Gastrocnemius medialis (tissue), 4 donors: ENCODE results near the gene DROSHA.

Source experiments
- POLR2A ChIP-seq, 2 donors: fragments of 450-650 bp; IDR thresholded peaks; one replicate each; pipeline ENCODE4 v1.6.1; 2017; ENCODE audit warnings: antibody characterized with exemption in 2 of 2, mild to moderate bottlenecking in 2 of 2, moderate library complexity in 2 of 2
- TF ChIP-seq, protein P1 (sequence below), 5 experiments: fragments of 450-650 bp in 3 of 5; fragments of 200-600 bp in 2 of 5; sonication (generic) in 2 of 5; IDR thresholded peaks in 4 of 5; conservative IDR thresholded peaks in 1 of 5; 1 replicate in 4 of 5; 2 replicates in 1 of 5; pipeline ENCODE4 v1.5.1; 2016 to 2019; ENCODE audit warnings: antibody characterized with exemption in 5 of 5, mild to moderate bottlenecking in 3 of 5, moderate library complexity in 3 of 5

DNA sequence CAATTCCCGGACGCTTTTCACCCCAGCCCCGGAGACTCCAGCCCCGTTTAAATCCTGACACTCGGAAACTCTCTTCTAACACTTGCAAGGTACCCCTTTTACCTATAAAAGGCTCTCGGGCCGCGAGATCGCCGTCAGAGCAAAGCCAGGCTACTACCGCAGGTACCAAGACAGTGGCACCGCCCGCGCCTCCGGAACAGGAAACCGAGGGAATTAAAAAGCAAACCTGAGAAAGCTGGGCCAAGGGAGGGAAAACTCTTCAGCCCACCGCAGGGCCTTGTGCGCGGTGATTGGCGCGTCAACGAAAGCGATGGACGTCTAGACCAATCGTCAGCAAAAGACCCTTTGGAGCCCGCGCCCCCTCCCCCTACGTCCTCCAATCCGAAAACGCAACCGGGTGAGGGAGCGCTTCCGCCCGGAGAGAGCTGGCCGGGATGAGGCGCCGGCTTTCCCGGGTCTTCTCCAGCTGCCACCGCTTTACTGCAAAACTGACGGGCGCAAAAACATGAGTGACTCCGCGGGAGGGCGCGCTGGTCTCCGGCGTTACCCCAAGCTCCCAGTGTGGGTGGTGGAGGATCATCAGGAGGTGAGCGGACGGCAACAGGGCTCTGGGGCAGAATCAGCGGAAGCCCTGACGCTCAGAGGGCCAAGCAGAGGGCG lies at the start of gene DROSHA, which contains the start of gene C5orf22:
- TF ChIP-seq POLR2A (IDR thresholded peaks at IDR 0.05) = peak; percentile 64 to 76
- TF ChIP-seq, protein P1, sequence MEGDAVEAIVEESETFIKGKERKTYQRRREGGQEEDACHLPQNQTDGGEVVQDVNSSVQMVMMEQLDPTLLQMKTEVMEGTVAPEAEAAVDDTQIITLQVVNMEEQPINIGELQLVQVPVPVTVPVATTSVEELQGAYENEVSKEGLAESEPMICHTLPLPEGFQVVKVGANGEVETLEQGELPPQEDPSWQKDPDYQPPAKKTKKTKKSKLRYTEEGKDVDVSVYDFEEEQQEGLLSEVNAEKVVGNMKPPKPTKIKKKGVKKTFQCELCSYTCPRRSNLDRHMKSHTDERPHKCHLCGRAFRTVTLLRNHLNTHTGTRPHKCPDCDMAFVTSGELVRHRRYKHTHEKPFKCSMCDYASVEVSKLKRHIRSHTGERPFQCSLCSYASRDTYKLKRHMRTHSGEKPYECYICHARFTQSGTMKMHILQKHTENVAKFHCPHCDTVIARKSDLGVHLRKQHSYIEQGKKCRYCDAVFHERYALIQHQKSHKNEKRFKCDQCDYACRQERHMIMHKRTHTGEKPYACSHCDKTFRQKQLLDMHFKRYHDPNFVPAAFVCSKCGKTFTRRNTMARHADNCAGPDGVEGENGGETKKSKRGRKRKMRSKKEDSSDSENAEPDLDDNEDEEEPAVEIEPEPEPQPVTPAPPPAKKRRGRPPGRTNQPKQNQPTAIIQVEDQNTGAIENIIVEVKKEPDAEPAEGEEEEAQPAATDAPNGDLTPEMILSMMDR (IDR thresholded peaks at IDR 0.05 in 4 of 5, conservative IDR thresholded peaks at IDR 0.05 in 1 of 5) = peak in 2 of 5 experiments; percentile 12
